Progenitor cell of endocrine pancreas (in vitro differentiated cells): ENCODE data around the gene RGS1. TPM values are rescaled to one million over a fixed set of nuclear protein-coding genes. Genes with fewer than 3 reads are reported as not detected.

ENCODE experiments used
- DNase-seq: peaks from one replicate; pipeline ENCODE4 v3.0.0; 2021; ENCODE audit warnings: low spot score; ENCODE audit not compliant: unreplicated experiment
- H3K27ac Mint-ChIP-seq: 2 replicates; pipeline ENCODE4 v1.8.0; 2021; ENCODE audit warnings: mild to moderate bottlenecking, moderate library complexity, mixed read lengths
- H3K27me3 Mint-ChIP-seq: 2 replicates; pipeline ENCODE4 v1.8.0; 2021; ENCODE audit warnings: mixed read lengths
- H3K36me3 Mint-ChIP-seq: 2 replicates; pipeline ENCODE4 v1.8.0; 2022; ENCODE audit warnings: mixed read lengths; ENCODE audit not compliant: insufficient read depth
- H3K4me1 Mint-ChIP-seq: 2 replicates; pipeline ENCODE4 v1.8.0; 2021; ENCODE audit warnings: low read depth, mixed read lengths
- H3K4me3 Mint-ChIP-seq: 2 replicates; pipeline ENCODE4 v1.8.0; 2021; ENCODE audit warnings: low read depth, mild to moderate bottlenecking, moderate library complexity, mixed read lengths
- H3K9me3 Mint-ChIP-seq: 2 replicates; pipeline ENCODE4 v1.8.0; 2021; ENCODE audit warnings: low read depth, mixed read lengths
- total RNA-seq: library from RNA; stranded (reverse); gene quantifications from 2 replicates; pipeline ENCODE4 v1.2.1, GENCODE V29; 2021
- TF ChIP-seq, protein P1 (sequence below): fragments of 200-600 bp; sonication (generic); IDR thresholded peaks from one replicate; pipeline ENCODE4 v1.5.0; 2021; ENCODE audit warnings: antibody characterized with exemption, mild to moderate bottlenecking; ENCODE audit not compliant: unreplicated experiment

RGS1 gene
- total RNA-seq, 1 donor from 2014 or later: 0.26 TPM

DNA sequence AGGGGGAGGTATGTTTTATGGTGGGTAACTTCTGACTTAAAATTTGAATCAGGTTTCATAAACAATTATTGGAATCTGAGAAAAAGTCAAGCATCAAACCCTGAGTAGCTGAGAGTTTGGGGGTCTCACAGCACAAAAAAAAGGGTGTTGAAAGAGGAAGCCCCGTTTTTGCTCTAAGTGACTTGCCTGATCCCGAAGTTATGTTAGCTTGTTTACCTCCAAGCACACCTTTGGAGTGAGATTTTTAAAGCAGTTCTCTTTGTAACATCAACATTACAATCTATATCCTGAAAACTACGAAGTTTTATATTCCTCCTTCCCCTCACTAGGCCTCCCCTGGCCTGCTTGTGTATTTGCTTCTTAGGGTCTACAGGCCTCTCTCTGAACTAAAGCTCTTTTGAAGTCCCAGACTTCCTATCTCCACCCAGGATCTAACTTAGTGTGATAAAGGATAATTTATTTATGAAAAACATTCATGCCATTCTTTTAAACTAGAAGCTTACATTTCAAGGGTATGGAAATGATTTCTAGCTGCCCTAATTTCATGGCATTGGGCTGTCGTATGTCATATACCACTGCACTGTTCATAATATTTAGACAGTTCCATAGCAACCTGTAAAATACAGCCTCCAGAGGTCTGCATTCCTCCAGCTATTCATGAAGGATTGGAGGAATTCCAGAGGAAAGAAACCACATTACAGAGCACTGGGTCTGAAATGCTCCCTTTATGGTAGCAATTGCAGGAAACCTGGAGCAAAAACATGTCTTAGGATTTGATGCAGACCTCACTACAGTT, 36.1 kb upstream of the RGS1 start:
- no peak overlapping the region for H3K4me3 Mint-ChIP-seq
- no peaks in the 10 kb centered on the region for H3K27me3 Mint-ChIP-seq
- peaks cover 5% of the 10 kb centered on the region for H3K9me3 Mint-ChIP-seq
- H3K27ac Mint-ChIP-seq: peak overlapping the region; percentile 27
- TF ChIP-seq, protein P1, sequence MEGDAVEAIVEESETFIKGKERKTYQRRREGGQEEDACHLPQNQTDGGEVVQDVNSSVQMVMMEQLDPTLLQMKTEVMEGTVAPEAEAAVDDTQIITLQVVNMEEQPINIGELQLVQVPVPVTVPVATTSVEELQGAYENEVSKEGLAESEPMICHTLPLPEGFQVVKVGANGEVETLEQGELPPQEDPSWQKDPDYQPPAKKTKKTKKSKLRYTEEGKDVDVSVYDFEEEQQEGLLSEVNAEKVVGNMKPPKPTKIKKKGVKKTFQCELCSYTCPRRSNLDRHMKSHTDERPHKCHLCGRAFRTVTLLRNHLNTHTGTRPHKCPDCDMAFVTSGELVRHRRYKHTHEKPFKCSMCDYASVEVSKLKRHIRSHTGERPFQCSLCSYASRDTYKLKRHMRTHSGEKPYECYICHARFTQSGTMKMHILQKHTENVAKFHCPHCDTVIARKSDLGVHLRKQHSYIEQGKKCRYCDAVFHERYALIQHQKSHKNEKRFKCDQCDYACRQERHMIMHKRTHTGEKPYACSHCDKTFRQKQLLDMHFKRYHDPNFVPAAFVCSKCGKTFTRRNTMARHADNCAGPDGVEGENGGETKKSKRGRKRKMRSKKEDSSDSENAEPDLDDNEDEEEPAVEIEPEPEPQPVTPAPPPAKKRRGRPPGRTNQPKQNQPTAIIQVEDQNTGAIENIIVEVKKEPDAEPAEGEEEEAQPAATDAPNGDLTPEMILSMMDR: no peak
- H3K36me3 Mint-ChIP-seq: no peaks in the 10 kb centered on the region
- peaks cover 18% of the 10 kb centered on the region for H3K4me1 Mint-ChIP-seq
- DNase-seq: no peak

GRCh38 chr1:192543445-192543844, 32.1 kb upstream of the RGS1 start:
- Mint-ChIP-seq H3K27me3 (no peaks in the 10 kb centered on the region), H3K9me3 (no peaks in the 10 kb centered on the region), H3K4me3 (no peak overlapping the region), H3K36me3 (no peaks in the 10 kb centered on the region), H3K4me1 (peaks cover 16% of the 10 kb centered on the region), H3K27ac (no peak overlapping the region)
- TF ChIP-seq, protein P1: no peak
- no peak for DNase-seq

DNA sequence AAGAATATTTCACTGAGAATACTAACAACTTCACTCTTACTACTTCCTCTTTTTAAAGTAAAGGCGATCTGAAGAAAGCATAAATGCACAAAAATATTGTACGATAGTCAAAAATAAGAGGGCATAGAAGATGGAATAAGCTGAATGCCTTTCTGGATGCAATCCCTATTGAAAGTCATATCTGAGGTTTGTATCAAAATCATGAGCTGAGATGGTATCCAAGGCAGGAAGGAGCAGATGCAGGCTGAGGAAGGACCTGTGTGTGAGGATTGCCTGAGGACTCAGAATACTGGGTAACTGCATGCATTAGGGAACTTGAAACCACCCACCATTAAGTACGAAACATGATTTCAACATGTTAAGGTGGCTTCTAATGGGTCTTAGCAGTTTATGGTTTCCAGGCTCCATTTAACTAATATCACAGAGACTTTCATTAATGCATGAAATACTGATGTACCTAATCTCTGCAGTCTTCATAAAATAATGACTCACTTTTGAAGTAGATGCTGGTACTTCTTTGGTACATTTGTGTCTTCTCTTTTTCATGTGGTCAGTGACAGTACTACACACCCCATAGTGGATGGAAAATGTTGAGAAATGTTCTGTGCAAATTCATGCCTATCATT, 29.6 kb upstream of the RGS1 start:
- Mint-ChIP-seq H3K27ac (no peak overlapping the region), H3K4me3 (no peak overlapping the region), H3K9me3 (no peaks in the 10 kb centered on the region), H3K4me1 (peaks cover 5% of the 10 kb centered on the region), H3K36me3 (no peaks in the 10 kb centered on the region), H3K27me3 (no peaks in the 10 kb centered on the region)
- TF ChIP-seq, protein P1: peak; percentile 26
- DNase-seq: no peak

DNA sequence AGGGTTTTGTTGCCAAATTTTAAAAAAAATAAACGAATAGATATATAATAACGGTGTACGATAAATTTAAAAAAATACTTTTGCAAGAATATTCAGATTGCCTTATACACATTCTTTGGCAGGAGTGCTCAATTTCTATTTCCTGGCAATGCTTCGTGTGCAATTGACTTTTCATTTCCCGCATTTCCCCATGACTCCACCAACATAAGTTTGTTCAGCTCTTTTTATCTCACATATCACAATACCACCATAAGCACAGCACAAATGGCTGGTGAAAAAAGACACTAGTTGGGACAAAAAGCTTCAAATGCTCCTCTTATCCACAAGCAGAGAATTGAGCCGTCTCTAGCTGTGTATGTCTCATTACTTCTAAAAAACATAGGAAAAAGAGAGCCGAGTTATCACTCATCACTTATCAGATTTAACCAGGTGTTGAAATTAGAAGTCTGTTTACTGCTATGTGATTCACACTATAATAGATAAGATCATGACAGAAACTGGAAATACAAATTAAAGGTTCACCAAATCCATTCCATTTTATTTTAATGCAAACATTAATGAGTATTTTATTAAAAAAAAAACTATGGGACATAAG, 28.9 kb upstream of the RGS1 start:
- no peak for DNase-seq
- Mint-ChIP-seq H3K27me3 (no peaks in the 10 kb centered on the region), H3K9me3 (no peaks in the 10 kb centered on the region), H3K36me3 (no peaks in the 10 kb centered on the region), H3K27ac (no peak overlapping the region), H3K4me3 (no peak overlapping the region), H3K4me1 (peaks cover 5% of the 10 kb centered on the region)
- TF ChIP-seq, protein P1: no peak

- no peak for DNase-seq
- Mint-ChIP-seq H3K36me3 (no peaks in the 10 kb centered on the region), H3K9me3 (no peaks in the 10 kb centered on the region), H3K27ac (no peak overlapping the region), H3K4me3 (no peak overlapping the region), H3K27me3 (no peaks in the 10 kb centered on the region), H3K4me1 (peaks cover 5% of the 10 kb centered on the region)
- TF ChIP-seq, protein P1: no peak
These were observed 28.1 kb upstream of the RGS1 start for GRCh38 chr1:192547501-192547900.
